ENCODE data around the gene ABHD16A.

The ABHD16A gene

GRCh38 chr6:31689249-31690110, 13.6 kb downstream of the ABHD16A start:
- no peak for DNase-seq (ENCODE audit: low read depth)

GRCh38 chr6:31687860-31688693, 15.0 kb downstream of the ABHD16A start:
- DNase-seq (ENCODE audit: low read depth): no peak

DNA sequence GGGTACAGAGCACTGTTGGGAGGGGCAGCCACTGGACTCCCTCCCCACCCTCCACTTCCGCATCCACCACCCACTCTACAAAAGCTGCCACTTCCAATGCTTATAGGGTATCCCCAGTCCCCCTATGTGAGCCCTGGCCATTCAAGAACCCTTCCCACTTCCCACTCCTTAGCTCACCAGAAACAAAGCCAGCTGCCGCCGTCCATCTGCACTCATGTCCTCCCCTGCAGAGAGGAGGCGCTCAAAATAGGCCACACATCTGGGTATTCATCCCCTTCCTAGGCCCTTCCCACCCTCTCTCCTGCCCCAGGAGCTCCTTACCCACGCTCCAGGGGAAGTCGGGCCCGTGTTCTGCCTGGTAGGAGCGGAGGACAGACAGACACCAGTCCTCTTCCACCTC, 15.8 kb downstream of the ABHD16A start:
- no peak for DNase-seq (ENCODE audit: low read depth)

DNA sequence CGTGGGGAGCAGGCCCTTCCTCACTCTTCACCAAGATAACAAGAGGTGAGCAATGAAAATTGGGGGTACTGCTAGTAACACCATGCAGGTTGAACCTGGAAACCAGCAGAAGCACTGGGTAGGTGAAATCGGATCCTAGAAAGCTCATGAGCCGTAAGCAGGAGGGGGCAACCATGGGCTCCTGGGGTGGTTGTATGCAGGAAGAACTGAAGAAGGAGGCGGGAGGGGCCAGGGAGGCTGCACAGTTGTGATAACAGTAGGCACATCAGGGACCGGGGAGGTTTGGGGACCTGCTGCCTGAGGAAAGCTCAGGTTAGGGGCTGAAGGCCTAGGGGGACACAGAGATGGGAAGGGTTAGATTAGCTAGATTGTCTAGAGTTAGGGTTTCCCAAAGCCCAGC, 16.6 kb downstream of the ABHD16A start:
- no peak for DNase-seq (ENCODE audit: low read depth)

- DNase-seq (ENCODE audit: low read depth): no peak
These were observed 19.5 kb downstream of the ABHD16A start for GRCh38 chr6:31683591-31683990.

GRCh38 chr6:31681135-31681671, 21.9 kb downstream of the ABHD16A start:
- DNase-seq (ENCODE audit: low read depth): no peak

DNA sequence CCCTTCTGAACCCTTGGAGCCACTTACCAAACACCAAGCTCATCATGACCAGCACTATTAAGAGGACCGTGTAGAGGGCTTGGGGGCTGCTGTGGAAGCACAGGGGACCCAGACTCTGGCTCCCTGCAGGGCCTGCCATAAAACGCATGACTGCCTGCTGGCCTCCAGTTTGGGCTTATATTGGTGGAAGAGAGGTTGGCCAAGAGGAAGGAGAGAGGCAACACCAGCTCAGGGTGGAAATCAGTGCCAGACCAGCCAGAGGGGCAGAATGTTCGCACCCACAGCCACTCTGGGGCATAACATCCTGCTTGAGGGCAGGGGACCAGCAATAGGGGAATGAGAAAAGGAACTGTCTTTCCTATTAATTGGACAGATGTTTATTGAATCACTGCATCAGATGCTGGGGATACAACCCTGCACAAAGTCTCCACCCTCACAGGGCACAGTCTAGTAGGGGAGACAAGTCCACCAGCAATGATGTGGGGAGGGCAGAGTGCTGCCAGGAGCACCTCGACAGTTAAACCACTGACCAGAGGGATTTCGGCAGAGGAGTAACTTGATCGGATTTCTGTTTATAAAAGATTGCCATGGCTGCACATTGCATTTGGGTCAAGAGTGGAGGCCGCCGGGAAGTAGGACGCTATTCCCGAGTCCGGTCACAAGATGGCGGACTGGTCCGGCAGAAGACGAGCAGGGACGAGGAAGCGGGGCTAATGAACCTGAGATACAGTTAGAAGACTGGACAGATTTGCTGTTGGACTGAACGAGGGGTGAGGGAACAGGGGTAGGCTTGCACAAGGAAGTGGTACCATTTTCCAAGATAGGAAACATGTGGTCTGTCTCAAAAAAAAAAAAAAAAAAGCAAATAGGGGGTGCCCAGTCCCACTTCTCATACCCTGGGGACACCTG, 22.6 kb downstream of the ABHD16A start, which contains the start of gene LY6G5C:
Gene LY6G5C (minus strand): TSS at position 842 of the 909 bp plus-strand sequence. CDS start 694 bp downstream, at position 148.
- DNase-seq (ENCODE audit: low read depth): peak; percentile 32

GRCh38 chr6:31677955-31678354, 25.2 kb downstream of the ABHD16A start:
- no peak for DNase-seq (ENCODE audit: low read depth)

DNA sequence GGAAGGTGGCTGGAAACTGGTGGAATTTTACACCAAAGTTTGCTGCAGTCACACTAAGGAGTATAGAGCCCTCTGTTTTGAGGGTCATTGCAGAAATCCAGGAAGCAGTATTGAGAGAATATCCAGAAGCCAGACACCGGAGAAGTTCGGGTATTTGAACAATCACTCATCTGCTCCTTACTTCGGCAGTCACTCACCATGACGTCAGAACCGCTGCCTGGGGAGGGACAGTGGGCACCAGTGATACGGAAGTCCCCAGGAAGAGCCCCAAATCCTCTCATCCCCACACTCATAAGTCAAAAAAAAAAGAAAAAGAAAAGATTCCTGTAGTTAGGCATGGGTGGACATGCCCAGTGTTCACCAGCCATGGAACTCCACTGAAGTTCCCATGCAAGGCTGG, 26.2 kb downstream of the ABHD16A start:
- no peak for DNase-seq (ENCODE audit: low read depth)

DNA sequence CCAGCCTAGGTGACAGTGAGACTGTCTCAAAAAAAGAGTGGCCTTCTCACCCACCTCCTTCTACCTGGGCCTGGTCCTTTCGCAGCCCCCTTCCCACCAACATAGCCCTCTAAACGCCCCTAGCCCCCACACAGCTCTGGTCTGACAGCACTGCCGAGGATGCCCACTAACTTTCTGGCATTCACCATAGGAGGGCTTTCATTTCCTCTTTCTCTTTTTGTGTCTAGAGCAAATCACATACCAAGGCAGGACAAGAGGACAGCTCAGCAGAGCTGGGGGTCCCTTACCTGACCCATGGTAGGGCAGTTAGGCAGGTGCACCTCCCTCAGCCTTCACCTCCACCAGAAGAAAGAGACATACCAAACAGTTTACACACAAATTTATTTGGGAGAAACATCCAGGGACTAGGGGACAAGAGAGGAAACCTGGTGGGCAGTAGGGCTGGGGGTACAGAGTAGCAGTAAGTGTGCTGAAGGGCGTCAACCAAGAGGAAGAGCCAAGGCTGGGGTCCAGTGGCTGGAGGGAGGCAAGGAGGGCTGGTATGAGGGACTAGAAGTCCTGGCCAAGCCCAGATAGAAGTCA, 26.7 kb downstream of the ABHD16A start:
- DNase-seq (ENCODE audit: low read depth): no peak

GRCh38 chr6:31669676-31670075, 33.4 kb downstream of the ABHD16A start, which contains the start of gene LY6G5B:
TSS of gene LY6G5B (plus strand) at chr6:31669976. CDS start at chr6:31670951, 975 bp downstream.
- no peak for DNase-seq (ENCODE audit: low read depth)

GRCh38 chr6:31666337-31666965, 36.7 kb downstream of the ABHD16A start:
- DNase-seq (ENCODE audit: low read depth): no peak

DNA sequence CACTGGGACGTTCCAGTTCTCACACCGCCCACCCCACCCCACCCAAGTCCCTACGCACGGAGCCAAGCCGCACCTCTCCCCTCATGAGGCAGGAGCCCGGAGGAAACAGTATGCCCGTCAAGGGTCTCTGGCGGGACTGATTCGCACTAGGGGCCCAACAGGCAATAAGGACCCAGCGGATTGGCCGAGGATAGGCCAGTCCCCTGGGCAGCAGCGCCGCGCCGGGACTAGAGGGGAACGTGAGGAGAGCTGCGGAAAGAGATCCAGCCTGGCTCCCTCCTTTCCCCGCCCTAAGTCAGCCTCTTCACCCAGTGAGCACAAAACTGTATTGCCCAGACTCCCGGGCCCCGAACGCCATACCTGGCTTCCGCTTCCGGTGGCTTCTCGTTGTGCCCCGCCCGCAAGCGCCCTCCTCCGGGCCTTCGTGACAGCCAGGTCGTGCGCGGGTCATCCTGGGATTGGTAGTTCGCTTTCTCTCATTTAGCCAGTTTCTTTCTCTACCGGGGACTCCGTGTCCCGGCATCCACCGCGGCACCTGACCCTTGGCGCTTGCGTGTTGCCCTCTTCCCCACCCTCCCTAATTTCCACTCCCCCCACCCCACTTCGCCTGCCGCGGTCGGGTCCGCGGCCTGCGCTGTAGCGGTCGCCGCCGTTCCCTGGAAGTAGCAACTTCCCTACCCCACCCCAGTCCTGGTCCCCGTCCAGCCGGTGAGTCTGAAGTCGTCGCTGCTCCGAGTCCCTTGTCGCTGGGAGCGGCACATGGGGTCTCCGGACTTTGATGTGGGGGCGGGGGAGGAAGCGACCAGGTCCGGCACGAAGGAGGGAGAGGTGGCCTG, 37.4 kb downstream of the ABHD16A start, which contains the start of gene CSNK2B:
Gene CSNK2B (plus strand): TSS at position 580 of the 836 bp plus-strand sequence. CDS start 752 bp downstream, outside the sequence.
- DNase-seq (ENCODE audit: low read depth): peak; percentile 97

DNA sequence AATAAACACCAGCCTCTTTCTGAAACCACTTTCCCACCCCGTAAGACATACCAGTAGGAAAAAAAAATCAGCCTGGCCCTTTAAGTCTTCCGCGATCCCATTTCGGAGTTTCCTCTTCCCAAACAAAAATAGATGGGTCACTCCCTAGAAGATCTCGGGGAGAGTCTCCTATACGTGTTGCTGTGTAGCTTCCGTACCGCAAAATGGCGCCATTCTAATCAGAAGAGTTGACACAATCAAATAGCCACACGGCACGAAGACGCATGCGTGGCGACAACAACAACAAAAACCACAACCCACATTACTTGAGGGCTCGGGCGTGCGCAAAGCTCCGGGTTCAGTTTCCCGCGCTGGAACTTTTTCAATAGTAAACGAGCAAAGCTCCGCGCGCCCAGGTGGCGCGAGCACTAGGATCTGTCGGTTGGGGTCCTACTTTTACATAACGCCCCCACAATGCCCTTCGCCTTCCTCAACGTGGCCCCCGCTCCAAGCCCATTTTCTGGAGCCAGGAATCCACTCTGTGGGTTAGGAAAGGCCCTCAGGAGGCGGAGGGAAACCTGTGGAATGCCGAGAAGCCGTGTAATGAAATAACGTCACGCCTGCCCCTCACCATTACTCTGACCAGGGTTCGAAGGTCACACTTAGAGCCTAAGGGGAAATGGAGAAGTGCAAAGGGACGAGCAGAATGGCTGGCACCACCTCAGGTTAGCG, 38.2 kb downstream of the ABHD16A start, which contains the start of gene GPANK1:
Gene GPANK1 (minus strand): TSS at position 208 of the 711 bp plus-strand sequence. CDS start 519 bp downstream, outside the sequence.
- peak; percentile 71 for DNase-seq (ENCODE audit: low read depth)

GRCh38 chr6:31663961-31664789, 38.9 kb downstream of the ABHD16A start:
- no peak for DNase-seq (ENCODE audit: low read depth)

- no peak for DNase-seq (ENCODE audit: low read depth)
These were observed 39.8 kb downstream of the ABHD16A start for GRCh38 chr6:31663126-31663960.
